ENCODE results near the gene SPNS1. TPM values are rescaled to one million over a fixed set of nuclear protein-coding genes. Genes with fewer than 3 reads are reported as not detected.

Gene SPNS1, protein sequence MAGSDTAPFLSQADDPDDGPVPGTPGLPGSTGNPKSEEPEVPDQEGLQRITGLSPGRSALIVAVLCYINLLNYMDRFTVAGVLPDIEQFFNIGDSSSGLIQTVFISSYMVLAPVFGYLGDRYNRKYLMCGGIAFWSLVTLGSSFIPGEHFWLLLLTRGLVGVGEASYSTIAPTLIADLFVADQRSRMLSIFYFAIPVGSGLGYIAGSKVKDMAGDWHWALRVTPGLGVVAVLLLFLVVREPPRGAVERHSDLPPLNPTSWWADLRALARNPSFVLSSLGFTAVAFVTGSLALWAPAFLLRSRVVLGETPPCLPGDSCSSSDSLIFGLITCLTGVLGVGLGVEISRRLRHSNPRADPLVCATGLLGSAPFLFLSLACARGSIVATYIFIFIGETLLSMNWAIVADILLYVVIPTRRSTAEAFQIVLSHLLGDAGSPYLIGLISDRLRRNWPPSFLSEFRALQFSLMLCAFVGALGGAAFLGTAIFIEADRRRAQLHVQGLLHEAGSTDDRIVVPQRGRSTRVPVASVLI
- polyA plus RNA-seq (2011; rRNA removed) (16.9 and 27.0 TPM in 2 replicates), polyA plus RNA-seq (2017; fragmentation: RNase III; extraction: RNeasy Plus Mini Kit Qiagen cat#74134 plus additional on column Dnase treatment) (29.6 to 35.4 TPM (median 35.1 TPM) in 3 replicates), polyA minus RNA-seq (2011; rRNA and poly(A)+ RNA removed) (26.3 and 40.3 TPM in 2 replicates)
- 43.4 and 58.8 TPM in 2 replicates for polyA plus RNA-seq (2012; cell fraction: cytosol; rRNA removed)
- polyA plus RNA-seq (2012; cell fraction: nucleus; rRNA removed): 136 and 166 TPM in 2 replicates

DNA sequence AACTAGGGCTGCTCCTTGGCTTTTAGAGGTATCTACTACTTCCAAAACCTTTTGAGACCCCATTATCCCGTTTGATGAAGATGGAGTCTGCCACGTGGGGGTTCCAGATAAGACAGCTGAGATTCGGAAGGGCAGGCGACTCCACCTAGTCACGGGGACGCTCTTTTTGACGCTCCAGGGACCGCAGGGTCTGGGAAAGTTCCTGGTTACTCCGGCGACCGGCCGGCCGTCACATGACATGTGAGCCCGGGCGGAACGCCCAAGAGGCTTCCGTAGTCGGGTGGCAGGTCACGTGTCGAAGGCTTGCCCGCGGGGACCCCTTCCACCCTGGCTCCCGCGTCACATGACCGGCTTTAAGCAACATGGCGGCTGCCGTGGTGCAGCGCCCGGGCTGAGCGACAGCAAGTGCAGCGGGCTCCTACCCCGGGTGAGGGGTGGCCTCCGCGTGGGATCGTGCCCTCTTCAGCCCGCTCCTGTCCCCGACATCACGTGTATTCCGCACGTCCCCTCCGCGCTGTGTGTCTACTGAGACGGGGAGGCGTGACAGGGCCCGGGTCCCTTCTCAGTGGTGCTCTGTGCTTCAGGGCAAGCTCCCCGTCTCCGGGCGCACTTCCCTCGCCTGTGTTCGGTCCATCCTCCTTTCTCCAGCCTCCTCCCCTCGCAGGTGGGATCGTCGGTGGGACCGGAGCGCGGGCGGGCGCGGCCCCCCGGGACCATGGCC lies at the start of gene SPNS1:
Gene SPNS1, plus strand, starts transcription at position 342 of the 721 bp plus-strand sequence. Its CDS starts 374 bp downstream, at position 716.
- WGBS (ENCODE audit: missing lambda C conversion rate): under 1% methylated on average over 24 of the region's 60 CpGs
- ChIA-PET POLR2A (interaction anchor here (0.7 to 1.3 kb wide), 6 partner anchors 10 to 152 kb away, joined by 3 to 5 read pairs (median 3); partner anchors contain the start of genes ATXN2L, LAT and NFATC2IP), CTCF (interaction anchor here (0.5 to 2.6 kb wide), 16 partner anchors 8 to 750 kb away, joined by 3 to 15 read pairs (median 4); partner anchors contain the start of gene LAT)
- Histone ChIP-seq H3K4me2 (peak within 1 kb of the TSS; percentile 75), H3K4me3 (peak within 1 kb of the TSS; percentile 65), H3K9me3 (no peaks in the 10 kb centered on the region), H3K27ac (peak within 1 kb of the TSS; percentile 87 to 88), H3K4me1 (peaks cover 9% of the 10 kb centered on the region; the same call in 2 of the 3 replicates)
- DNase-seq (ENCODE audit: low read depth in 1 of 2, low spot score in 1 of 2) (peak; percentile 97 to 98), ATAC-seq (peak; percentile 84 to 91), FAIRE-seq (no peak)
- TF ChIP-seq HEYL (CRISPR knock-in tag; IDR thresholded peaks at IDR 0.05): no peak
- peak; percentile 70; the same call in 1 of the 2 replicates for TF ChIP-seq BHLHE40 (IDR thresholded peaks at IDR 0.05; ENCODE audit: low read depth, low read length)
- no peak for TF ChIP-seq ESRRA (IDR thresholded peaks at IDR 0.05; ENCODE audit: borderline replicate concordance, low read length)
- TF ChIP-seq EHF (CRISPR knock-in tag; IDR thresholded peaks at IDR 0.05): no peak
- TF ChIP-seq, protein P1, sequence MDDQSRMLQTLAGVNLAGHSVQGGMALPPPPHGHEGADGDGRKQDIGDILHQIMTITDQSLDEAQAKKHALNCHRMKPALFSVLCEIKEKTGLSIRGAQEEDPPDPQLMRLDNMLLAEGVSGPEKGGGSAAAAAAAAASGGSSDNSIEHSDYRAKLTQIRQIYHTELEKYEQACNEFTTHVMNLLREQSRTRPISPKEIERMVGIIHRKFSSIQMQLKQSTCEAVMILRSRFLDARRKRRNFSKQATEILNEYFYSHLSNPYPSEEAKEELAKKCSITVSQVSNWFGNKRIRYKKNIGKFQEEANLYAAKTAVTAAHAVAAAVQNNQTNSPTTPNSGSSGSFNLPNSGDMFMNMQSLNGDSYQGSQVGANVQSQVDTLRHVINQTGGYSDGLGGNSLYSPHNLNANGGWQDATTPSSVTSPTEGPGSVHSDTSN (IDR thresholded peaks at IDR 0.05): peak; percentile 70
- no peak for TF ChIP-seq POLR2AphosphoS2 (conservative IDR thresholded peaks at IDR 0.05; ENCODE audit: low read length)
- no peak for TF ChIP-seq FOSL2 (IDR thresholded peaks at IDR 0.05)
- peak; percentile 42; the same call in 1 of the 2 replicates for TF ChIP-seq FOSL2 (CRISPR knock-in tag; IDR thresholded peaks at IDR 0.05)
- TF ChIP-seq, protein P2, sequence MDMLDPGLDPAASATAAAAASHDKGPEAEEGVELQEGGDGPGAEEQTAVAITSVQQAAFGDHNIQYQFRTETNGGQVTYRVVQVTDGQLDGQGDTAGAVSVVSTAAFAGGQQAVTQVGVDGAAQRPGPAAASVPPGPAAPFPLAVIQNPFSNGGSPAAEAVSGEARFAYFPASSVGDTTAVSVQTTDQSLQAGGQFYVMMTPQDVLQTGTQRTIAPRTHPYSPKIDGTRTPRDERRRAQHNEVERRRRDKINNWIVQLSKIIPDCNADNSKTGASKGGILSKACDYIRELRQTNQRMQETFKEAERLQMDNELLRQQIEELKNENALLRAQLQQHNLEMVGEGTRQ (IDR thresholded peaks at IDR 0.05): peak; percentile 100
- TF ChIP-seq CHD4 (IDR thresholded peaks at IDR 0.05; ENCODE audit: borderline replicate concordance): no peak
- peak; percentile 78 to 92; a peak in 4 of 5 replicates for TF ChIP-seq JUN (IDR thresholded peaks at IDR 0.05)
- no peak for TF ChIP-seq TP53 (CRISPR knock-in tag; IDR thresholded peaks at IDR 0.05)
- TF ChIP-seq, protein P3, sequence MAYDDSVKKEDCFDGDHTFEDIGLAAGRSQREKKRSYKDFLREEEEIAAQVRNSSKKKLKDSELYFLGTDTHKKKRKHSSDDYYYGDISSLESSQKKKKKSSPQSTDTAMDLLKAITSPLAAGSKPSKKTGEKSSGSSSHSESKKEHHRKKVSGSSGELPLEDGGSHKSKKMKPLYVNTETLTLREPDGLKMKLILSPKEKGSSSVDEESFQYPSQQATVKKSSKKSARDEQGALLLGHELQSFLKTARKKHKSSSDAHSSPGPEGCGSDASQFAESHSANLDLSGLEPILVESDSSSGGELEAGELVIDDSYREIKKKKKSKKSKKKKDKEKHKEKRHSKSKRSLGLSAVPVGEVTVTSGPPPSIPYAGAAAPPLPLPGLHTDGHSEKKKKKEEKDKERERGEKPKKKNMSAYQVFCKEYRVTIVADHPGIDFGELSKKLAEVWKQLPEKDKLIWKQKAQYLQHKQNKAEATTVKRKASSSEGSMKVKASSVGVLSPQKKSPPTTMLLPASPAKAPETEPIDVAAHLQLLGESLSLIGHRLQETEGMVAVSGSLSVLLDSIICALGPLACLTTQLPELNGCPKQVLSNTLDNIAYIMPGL (CRISPR knock-in tag; IDR thresholded peaks at IDR 0.05; ENCODE audit: borderline replicate concordance): no peak
- no peak for TF ChIP-seq RNF2 (IDR thresholded peaks at IDR 0.05; ENCODE audit: borderline replicate concordance, low read depth)
- no peak for TF ChIP-seq RAD21 (conservative IDR thresholded peaks at IDR 0.05 in 1 of 2, IDR thresholded peaks at IDR 0.05 in 1 of 2)
- TF ChIP-seq, protein P4, sequence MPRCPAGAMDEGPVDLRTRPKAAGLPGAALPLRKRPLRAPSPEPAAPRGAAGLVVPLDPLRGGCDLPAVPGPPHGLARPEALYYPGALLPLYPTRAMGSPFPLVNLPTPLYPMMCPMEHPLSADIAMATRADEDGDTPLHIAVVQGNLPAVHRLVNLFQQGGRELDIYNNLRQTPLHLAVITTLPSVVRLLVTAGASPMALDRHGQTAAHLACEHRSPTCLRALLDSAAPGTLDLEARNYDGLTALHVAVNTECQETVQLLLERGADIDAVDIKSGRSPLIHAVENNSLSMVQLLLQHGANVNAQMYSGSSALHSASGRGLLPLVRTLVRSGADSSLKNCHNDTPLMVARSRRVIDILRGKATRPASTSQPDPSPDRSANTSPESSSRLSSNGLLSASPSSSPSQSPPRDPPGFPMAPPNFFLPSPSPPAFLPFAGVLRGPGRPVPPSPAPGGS (IDR thresholded peaks at IDR 0.05): peak; percentile 77; the same call in 2 of the 3 replicates
- no peak for TF ChIP-seq CBX8 (IDR thresholded peaks at IDR 0.05)
- TF ChIP-seq, protein P5, sequence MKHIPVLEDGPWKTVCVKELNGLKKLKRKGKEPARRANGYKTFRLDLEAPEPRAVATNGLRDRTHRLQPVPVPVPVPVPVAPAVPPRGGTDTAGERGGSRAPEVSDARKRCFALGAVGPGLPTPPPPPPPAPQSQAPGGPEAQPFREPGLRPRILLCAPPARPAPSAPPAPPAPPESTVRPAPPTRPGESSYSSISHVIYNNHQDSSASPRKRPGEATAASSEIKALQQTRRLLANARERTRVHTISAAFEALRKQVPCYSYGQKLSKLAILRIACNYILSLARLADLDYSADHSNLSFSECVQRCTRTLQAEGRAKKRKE (CRISPR knock-in tag; IDR thresholded peaks at IDR 0.05; ENCODE audit: low read depth): no peak
- TF ChIP-seq KDM5A (IDR thresholded peaks at IDR 0.05): peak; percentile 100
- TF ChIP-seq, protein P6, sequence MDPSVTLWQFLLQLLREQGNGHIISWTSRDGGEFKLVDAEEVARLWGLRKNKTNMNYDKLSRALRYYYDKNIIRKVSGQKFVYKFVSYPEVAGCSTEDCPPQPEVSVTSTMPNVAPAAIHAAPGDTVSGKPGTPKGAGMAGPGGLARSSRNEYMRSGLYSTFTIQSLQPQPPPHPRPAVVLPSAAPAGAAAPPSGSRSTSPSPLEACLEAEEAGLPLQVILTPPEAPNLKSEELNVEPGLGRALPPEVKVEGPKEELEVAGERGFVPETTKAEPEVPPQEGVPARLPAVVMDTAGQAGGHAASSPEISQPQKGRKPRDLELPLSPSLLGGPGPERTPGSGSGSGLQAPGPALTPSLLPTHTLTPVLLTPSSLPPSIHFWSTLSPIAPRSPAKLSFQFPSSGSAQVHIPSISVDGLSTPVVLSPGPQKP (IDR thresholded peaks at IDR 0.05; ENCODE audit: low read depth, low read length): no peak
- TF ChIP-seq MYC (IDR thresholded peaks at IDR 0.05; ENCODE audit: borderline replicate concordance, low read length): peak; percentile 83
- TF ChIP-seq GATA3 (IDR thresholded peaks at IDR 0.05; ENCODE audit: borderline replicate concordance): peak; percentile 67
- TF ChIP-seq CEBPB (IDR thresholded peaks at IDR 0.05): peak in 1 of 2 experiments; percentile 15; a peak in 1 of 4 replicates
- no peak for TF ChIP-seq NR3C1 (IDR thresholded peaks at IDR 0.05)
- TF ChIP-seq POLR2A (IDR thresholded peaks at IDR 0.05; ENCODE audit: low read length): peak; percentile 69
- no peak for TF ChIP-seq ZSCAN20 (CRISPR knock-in tag; IDR thresholded peaks at IDR 0.05)
- peak; percentile 98 for TF ChIP-seq HDAC2 (IDR thresholded peaks at IDR 0.05)

Measured in A549 (cell line).